ENCODE results near the gene CSN2. TPM values are rescaled to one million over a fixed set of nuclear protein-coding genes. Genes with fewer than 3 reads are reported as not detected.

The CSN2 gene
- total RNA-seq, 1 experiment from 2014 or later, result not detected

DNA sequence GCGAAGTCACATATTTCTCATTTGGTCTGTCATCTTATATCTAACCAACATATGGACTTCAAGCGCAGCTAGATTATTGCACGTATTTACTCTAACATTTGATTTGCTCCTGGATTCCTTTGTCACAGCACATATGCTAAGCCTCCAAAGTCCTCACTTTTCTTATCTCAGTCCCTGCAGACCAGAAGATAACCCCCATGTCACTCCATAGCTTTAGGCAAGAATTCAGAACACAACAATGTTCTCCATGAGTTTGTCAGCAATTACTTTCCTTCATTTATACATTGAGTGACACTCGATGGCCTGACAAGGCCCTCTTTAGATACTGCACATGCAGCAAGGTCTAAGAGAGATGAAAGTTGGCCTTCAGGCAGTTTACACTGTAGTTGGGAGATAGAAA lies 25.5 kb upstream of the CSN2 start:
- TF ChIP-seq, protein P1, sequence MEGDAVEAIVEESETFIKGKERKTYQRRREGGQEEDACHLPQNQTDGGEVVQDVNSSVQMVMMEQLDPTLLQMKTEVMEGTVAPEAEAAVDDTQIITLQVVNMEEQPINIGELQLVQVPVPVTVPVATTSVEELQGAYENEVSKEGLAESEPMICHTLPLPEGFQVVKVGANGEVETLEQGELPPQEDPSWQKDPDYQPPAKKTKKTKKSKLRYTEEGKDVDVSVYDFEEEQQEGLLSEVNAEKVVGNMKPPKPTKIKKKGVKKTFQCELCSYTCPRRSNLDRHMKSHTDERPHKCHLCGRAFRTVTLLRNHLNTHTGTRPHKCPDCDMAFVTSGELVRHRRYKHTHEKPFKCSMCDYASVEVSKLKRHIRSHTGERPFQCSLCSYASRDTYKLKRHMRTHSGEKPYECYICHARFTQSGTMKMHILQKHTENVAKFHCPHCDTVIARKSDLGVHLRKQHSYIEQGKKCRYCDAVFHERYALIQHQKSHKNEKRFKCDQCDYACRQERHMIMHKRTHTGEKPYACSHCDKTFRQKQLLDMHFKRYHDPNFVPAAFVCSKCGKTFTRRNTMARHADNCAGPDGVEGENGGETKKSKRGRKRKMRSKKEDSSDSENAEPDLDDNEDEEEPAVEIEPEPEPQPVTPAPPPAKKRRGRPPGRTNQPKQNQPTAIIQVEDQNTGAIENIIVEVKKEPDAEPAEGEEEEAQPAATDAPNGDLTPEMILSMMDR (conservative IDR thresholded peaks at IDR 0.05), result no peak
- Histone ChIP-seq H3K56ac (ENCODE audit: insufficient read length, low read depth, low read length) (no peak overlapping the region), H3K79me2 (ENCODE audit: insufficient read depth, low read length) (no peaks in the 10 kb centered on the region), H3K23ac (ENCODE audit: insufficient read length, low read depth, low read length) (no peak overlapping the region), H4K8ac (replicated peaks; ENCODE audit: insufficient read length, low read depth, low read length) (no peak overlapping the region), H3K9ac (ENCODE audit: extremely low read depth, insufficient read length, low read length) (no peak overlapping the region), H2BK5ac (ENCODE audit: insufficient read length, low read length) (no peak overlapping the region), H3K23me2 (ENCODE audit: insufficient read length, low read depth, low read length, poor library complexity, severe bottlenecking) (no peaks in the 10 kb centered on the region), H3T11ph (ENCODE audit: low read length) (no peak overlapping the region), H4K5ac (ENCODE audit: insufficient read length, low read depth, low read length) (no peak overlapping the region), H2BK20ac (ENCODE audit: low read depth, low read length, poor library complexity, severe bottlenecking) (no peak overlapping the region), H3K27me3 (ENCODE audit: insufficient read depth, low read length) (no peaks in the 10 kb centered on the region), H3K4me1 (ENCODE audit: insufficient read depth, low read length) (no peaks in the 10 kb centered on the region), H3K79me1 (ENCODE audit: insufficient read depth, low read depth, low read length, poor library complexity, severe bottlenecking) (no peaks in the 10 kb centered on the region), H3K14ac (ENCODE audit: insufficient read depth, low read length) (no peak overlapping the region), H3K27ac (ENCODE audit: insufficient read length, low read depth, low read length) (no peak overlapping the region), H2BK120ac (ENCODE audit: low read depth, low read length, poor library complexity, severe bottlenecking) (no peak overlapping the region), H3K9me3 (ENCODE audit: control insufficient read depth, low read depth, low read length) (no peaks in the 10 kb centered on the region), H4K20me1 (ENCODE audit: control insufficient read depth, insufficient read depth, insufficient read length) (no peaks in the 10 kb centered on the region), H2BK15ac (ENCODE audit: low read depth, low read length) (no peak overlapping the region), H2BK12ac (ENCODE audit: insufficient read length, low read depth, low read length) (no peak overlapping the region), H3K4me2 (ENCODE audit: insufficient read depth, insufficient read length, low read length) (no peak overlapping the region), H2AK5ac (ENCODE audit: insufficient read length, low read length) (no peak overlapping the region), H3K18ac (ENCODE audit: insufficient read length, low read depth, low read length) (no peak overlapping the region), H3K4ac (ENCODE audit: low read depth, low read length) (no peak overlapping the region), H4K91ac (ENCODE audit: insufficient read length, low read depth, low read length) (no peak overlapping the region), H2AFZ (ENCODE audit: low read length) (no peak overlapping the region)
- DNase-seq, result no peak
- H3K4me1 Mint-ChIP-seq, result no peaks in the 10 kb centered on the region
- H3K27ac Mint-ChIP-seq, result no peak overlapping the region
- WGBS (ENCODE audit: extremely low coverage, insufficient read length, low lambda C conversion rate), result no CpG with 5 or more reads among the region's 4 CpGs
- H3K9me3 Mint-ChIP-seq, result no peaks in the 10 kb centered on the region
- H3K4me3 Mint-ChIP-seq, result no peak overlapping the region
- H3K27me3 Mint-ChIP-seq (ENCODE audit: low read depth), result no peaks in the 10 kb centered on the region
- no peaks in the 10 kb centered on the region for H3K36me3 Mint-ChIP-seq (ENCODE audit: insufficient read depth in 1 of 3, low read depth in 3 of 3)
